HepG2 (cell line): ENCODE measurements around the gene BABAM2.

Experiments
- BRCA1 ChIP-seq: sonication (generic); formaldehyde crosslinking; IDR thresholded peaks from 2 replicates; pipeline ENCODE4 v1.4.0; 2020; ENCODE audit warnings: missing genetic modification reagents
- CTCF ChIP-seq: sonication (generic); formaldehyde crosslinking; IDR thresholded peaks from 2 replicates; pipeline ENCODE4 v1.5.0; 2020; ENCODE audit warnings: mild to moderate bottlenecking, missing genetic modification reagents, moderate library complexity
- DMAP1 ChIP-seq: IDR thresholded peaks from 2 replicates; pipeline ENCODE4 v1.6.1; 2016
- ELK4 ChIP-seq: sonication (generic); formaldehyde crosslinking; IDR thresholded peaks from 2 replicates; pipeline ENCODE4 v1.9.0; 2021; ENCODE audit warnings: missing genetic modification reagents, borderline replicate concordance
- EZH2 ChIP-seq: conservative IDR thresholded peaks from 2 replicates; pipeline ENCODE4 v1.6.1; 2012; ENCODE audit warnings: mild to moderate bottlenecking, low read depth, low read length, moderate library complexity
- MAFF ChIP-seq: IDR thresholded peaks from 2 replicates; pipeline ENCODE4 v1.6.1; 2011; ENCODE audit warnings: low read depth, low read length, improper control_type of control experiment
- MYPOP ChIP-seq: sonication (generic); formaldehyde crosslinking; IDR thresholded peaks from 2 replicates; pipeline ENCODE4 v1.8.1; 2023; ENCODE audit warnings: mild to moderate bottlenecking, moderate library complexity, missing genetic modification reagents
- PRDM10 ChIP-seq: sonication (generic); formaldehyde crosslinking; IDR thresholded peaks from 2 replicates; pipeline ENCODE4 v1.4.0; 2020; ENCODE audit warnings: low read depth, missing genetic modification reagents
- ZNF274 ChIP-seq: sonication (generic); formaldehyde crosslinking; IDR thresholded peaks from 2 replicates; pipeline ENCODE4 v1.5.1; 2020; ENCODE audit warnings: mild to moderate bottlenecking, missing genetic modification reagents
- ZNF704 ChIP-seq: sonication (generic); formaldehyde crosslinking; IDR thresholded peaks from 2 replicates; pipeline ENCODE4 v1.8.1; 2023; ENCODE audit warnings: mild to moderate bottlenecking, inconsistent platforms, moderate library complexity, missing genetic modification reagents, borderline replicate concordance
- ZNF841 ChIP-seq: sonication (generic); formaldehyde crosslinking; IDR thresholded peaks from 2 replicates; pipeline ENCODE4 v1.8.1; 2023; ENCODE audit warnings: missing genetic modification reagents, borderline replicate concordance

- TF ChIP-seq CTCF (no peak), ZNF841 (CRISPR knock-in tag) (no peak), ELK4 (no peak), BRCA1 (no peak), ZNF704 (CRISPR knock-in tag) (no peak), PRDM10 (no peak), MAFF (no peak), ZNF274 (CRISPR knock-in tag) (no peak), EZH2 (no peak), DMAP1 (no peak), MYPOP (CRISPR knock-in tag) (no peak)
Measured at GRCh38 chr2:28267282-28267681, 376.8 kb downstream of the BABAM2 start.
